ENCODE results near the gene PRKCSH. TPM values are rescaled to one million over a fixed set of nuclear protein-coding genes. Genes with fewer than 3 reads are reported as not detected.
A peak's percentile ranks its signal among the peaks of the same experiment; 100 is the strongest.

Gene PRKCSH
- total RNA-seq, 1 experiment from 2014 or later: 431 TPM

- Histone ChIP-seq H4K91ac (ENCODE audit: insufficient read length, low read depth, low read length) (no peak overlapping the region), H3K79me2 (ENCODE audit: insufficient read depth, low read length) (no peaks in the 10 kb centered on the region), H3K56ac (ENCODE audit: insufficient read length, low read depth, low read length) (no peak overlapping the region), H3K9ac (ENCODE audit: extremely low read depth, insufficient read length, low read length) (no peak overlapping the region), H3K18ac (ENCODE audit: insufficient read length, low read depth, low read length) (no peak overlapping the region), H2BK12ac (ENCODE audit: insufficient read length, low read depth, low read length) (no peak overlapping the region), H3K23me2 (ENCODE audit: insufficient read length, low read depth, low read length, poor library complexity, severe bottlenecking) (no peaks in the 10 kb centered on the region), H3K9me3 (ENCODE audit: control insufficient read depth, low read depth, low read length) (no peaks in the 10 kb centered on the region), H3T11ph (ENCODE audit: low read length) (no peak overlapping the region), H3K27ac (ENCODE audit: insufficient read length, low read depth, low read length) (no peak overlapping the region), H3K14ac (ENCODE audit: insufficient read depth, low read length) (no peak overlapping the region), H2AFZ (ENCODE audit: low read length) (no peak overlapping the region), H3K4ac (ENCODE audit: low read depth, low read length) (no peak overlapping the region), H3K23ac (ENCODE audit: insufficient read length, low read depth, low read length) (no peak overlapping the region), H4K8ac (replicated peaks; ENCODE audit: insufficient read length, low read depth, low read length) (no peak overlapping the region), H3K4me1 (ENCODE audit: insufficient read depth, low read length) (no peaks in the 10 kb centered on the region), H4K20me1 (ENCODE audit: control insufficient read depth, insufficient read depth, insufficient read length) (no peaks in the 10 kb centered on the region), H3K79me1 (ENCODE audit: insufficient read depth, low read depth, low read length, poor library complexity, severe bottlenecking) (peaks cover 4% of the 10 kb centered on the region), H3K4me2 (ENCODE audit: insufficient read depth, insufficient read length, low read length) (no peak overlapping the region), H2BK20ac (ENCODE audit: low read depth, low read length, poor library complexity, severe bottlenecking) (no peak overlapping the region), H4K5ac (ENCODE audit: insufficient read length, low read depth, low read length) (no peak overlapping the region), H2BK5ac (ENCODE audit: insufficient read length, low read length) (no peak overlapping the region), H2BK15ac (ENCODE audit: low read depth, low read length) (no peak overlapping the region), H2BK120ac (ENCODE audit: low read depth, low read length, poor library complexity, severe bottlenecking) (no peak overlapping the region), H2AK5ac (ENCODE audit: insufficient read length, low read length) (no peak overlapping the region), H3K27me3 (ENCODE audit: insufficient read depth, low read length) (no peaks in the 10 kb centered on the region)
- Mint-ChIP-seq H3K36me3 (ENCODE audit: insufficient read depth in 1 of 3, low read depth in 3 of 3) (peaks cover 24 to 73% (median 70%) of the 10 kb centered on the region in 3 experiments; a peak in 6 of 7 replicates), H3K4me1 (peaks cover 0 to 3% of the 10 kb centered on the region in 2 experiments; a peak in 2 of 4 replicates), H3K4me3 (no peak overlapping the region), H3K27me3 (ENCODE audit: low read depth) (no peaks in the 10 kb centered on the region), H3K9me3 (no peaks in the 10 kb centered on the region), H3K27ac (peak overlapping the region in 2 of 3 experiments; percentile 72 to 75; a peak in 3 of 7 replicates)
- no CpG with 5 or more reads among the region's 13 CpGs for WGBS (ENCODE audit: extremely low coverage, insufficient read length, low lambda C conversion rate)
- TF ChIP-seq CTCF (conservative IDR thresholded peaks at IDR 0.05): no peak
- DNase-seq: no peak
Measured at GRCh38 chr19:11445141-11445540, 9.7 kb downstream of the PRKCSH start.

Measured in H9 (cell line).